ENCODE measurements around the gene ACVR1B.
A peak's percentile ranks its signal among the peaks of the same experiment; 100 is the strongest.
"Not testable (repeated sequence)": the region's sequence is repeated elsewhere in the genome, so short reads cannot be mapped to it uniquely, and the experiment has no call there.

ACVR1B gene

GRCh38 chr12:51972422-51972812 is 20.9 kb downstream of the ACVR1B start:
- DNase-seq, result no peak

GRCh38 chr12:51972849-51973273 is 21.4 kb downstream of the ACVR1B start:
- DNase-seq, result no peak

GRCh38 chr12:51973560-51973959 is 22.1 kb downstream of the ACVR1B start:
- DNase-seq, result no peak

DNA sequence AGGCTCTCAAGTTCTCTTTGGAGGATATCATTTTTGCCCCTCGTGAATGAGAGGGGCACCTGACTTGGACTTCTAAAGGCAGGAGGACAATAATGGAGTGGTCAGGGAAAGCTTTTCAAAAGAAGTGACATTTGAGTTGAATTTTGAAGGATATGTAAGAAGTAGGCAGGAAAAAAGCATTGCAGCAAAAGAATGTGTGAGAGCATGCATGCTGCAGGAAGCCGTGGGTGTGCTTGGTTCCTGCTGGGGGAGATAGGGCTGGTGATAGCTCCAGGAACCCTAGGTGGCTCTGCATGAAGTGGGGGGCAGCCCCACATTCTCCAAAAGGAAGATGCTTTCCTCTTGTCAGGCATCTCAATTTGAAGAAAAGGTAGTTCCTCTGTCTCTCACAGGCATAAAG is 23.1 kb downstream of the ACVR1B start:
- no peak for DNase-seq

DNA sequence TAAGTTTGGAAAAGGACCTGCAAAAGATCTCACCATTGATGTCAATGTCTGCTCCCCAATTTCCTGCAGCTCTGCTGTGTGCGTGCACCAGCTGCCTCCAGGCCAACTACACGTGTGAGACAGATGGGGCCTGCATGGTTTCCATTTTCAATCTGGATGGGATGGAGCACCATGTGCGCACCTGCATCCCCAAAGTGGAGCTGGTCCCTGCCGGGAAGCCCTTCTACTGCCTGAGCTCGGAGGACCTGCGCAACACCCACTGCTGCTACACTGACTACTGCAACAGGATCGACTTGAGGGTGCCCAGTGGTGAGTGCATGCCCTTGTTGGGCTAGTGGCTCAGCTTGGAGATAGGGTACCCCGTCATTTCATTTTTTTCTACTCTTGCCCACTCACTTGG is 23.7 kb downstream of the ACVR1B start:
- DNase-seq, result peak; percentile 19

DNA sequence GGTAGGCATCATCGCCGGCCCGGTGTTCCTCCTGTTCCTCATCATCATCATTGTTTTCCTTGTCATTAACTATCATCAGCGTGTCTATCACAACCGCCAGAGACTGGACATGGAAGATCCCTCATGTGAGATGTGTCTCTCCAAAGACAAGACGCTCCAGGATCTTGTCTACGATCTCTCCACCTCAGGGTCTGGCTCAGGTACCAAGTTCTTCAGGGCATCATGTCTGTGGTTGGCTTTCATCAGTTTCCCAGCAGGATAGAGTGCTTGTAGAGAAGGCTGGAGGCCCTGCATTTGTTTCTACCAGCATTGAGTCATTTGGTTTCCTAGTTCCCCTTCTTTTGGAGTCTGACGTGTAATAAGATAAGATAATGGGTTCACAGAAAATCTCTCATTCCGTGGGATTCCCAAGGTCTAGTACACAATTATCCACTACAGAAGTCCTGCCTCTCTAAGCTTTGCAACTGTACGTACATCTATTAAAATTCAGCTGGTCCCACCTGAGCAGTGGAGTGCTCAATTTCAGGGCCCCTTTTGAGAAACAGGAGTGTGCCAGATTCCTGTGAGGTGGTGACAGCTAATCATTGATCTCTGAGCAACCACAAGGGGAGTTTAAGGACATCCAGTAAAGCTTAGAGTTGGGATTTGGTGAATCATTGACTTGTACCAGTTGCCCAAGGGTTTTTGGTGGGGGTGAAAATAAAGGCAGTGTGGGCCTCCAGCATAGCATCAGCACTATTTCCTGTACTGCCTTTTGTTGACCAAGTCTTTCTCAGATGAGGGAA is 25.1 kb downstream of the ACVR1B start:
- DNase-seq, result no peak

DNA sequence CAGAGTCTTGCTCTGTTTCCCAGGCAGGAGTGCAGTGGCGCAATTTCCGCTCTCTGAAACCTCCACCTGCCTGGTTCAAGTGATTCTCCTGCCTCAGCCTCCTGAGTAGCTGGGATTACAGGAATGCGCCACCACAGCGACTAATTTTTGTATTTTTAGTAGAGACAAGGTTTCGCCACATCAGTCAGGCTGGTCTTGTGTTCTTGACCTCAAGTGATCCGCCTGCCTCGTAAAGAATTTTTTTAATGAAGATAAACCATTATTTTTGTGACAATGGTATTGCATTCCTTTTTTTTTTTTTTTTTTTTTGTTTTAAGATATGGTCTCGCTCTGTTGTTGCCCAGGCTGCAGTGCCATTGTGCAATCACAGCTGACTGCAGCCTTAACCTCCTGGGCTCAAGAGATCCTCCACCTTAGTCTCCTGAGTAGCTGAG is 25.8 kb downstream of the ACVR1B start:
- DNase-seq, result no peak

DNA sequence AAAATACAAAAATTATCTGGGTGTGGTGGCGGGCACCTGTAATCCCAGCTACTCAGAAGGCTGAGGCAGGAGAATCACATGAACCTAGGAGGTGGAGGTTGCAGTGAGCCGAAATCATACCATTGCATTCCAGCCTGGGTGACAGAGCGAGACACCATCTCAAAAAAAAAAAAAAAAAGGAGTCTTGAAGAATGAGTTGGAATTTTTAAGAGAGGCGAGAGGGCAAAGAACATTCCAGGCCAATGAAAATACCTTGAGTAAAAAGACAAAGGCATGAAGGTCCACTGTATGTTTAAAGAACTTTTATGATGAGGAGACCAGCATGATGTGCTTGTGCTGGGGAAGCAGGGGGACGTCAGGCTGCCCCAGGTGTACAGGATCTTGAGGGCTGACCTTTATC is 27.8 kb downstream of the ACVR1B start:
- DNase-seq, result not testable (repeated sequence)

DNA sequence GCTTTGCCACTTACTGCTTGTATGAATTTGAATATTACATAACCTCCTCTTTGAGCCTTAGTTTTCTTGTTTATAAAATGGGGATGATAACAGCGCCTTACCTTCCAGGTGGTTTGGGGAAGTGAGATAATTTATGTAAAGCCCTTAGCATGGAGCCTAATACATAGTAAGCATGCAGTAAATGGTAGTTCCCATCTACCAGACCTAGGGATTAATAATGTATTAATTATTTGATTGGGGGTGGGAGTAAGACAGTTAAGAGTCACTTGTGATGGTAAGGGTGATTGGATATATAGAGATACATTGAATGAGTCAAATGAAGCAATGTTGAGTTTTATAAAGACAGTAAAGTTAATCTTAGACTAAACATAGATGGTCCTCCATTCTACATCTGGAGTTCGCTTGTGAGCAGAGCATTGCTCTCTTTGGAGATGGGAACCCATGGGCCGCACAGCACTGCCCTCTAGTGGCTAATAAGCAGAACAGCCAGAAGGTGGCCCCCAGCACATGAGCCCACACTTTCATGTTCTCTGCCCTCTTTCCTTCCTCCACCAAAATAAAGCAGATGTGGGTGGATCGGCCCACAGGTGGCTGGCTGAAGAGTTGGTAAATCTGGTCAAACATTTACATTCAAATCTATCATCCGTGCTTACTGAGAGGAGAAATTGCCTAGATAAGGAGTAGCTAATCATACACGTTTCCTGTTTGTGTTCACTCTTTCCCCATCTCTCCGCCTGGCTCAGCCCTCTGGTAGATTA is 28.7 kb downstream of the ACVR1B start:
- peak; percentile 71 for DNase-seq

DNA sequence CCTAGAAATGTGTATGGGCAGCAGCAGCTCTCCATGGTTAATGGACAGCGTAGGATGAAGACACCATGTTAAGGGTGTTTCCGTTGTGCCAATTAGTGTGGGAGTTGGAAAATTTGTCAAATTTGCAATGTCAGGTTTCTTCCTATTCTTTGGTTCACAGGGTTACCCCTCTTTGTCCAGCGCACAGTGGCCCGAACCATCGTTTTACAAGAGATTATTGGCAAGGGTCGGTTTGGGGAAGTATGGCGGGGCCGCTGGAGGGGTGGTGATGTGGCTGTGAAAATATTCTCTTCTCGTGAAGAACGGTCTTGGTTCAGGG is 29.3 kb downstream of the ACVR1B start:
- no peak for DNase-seq

DNA sequence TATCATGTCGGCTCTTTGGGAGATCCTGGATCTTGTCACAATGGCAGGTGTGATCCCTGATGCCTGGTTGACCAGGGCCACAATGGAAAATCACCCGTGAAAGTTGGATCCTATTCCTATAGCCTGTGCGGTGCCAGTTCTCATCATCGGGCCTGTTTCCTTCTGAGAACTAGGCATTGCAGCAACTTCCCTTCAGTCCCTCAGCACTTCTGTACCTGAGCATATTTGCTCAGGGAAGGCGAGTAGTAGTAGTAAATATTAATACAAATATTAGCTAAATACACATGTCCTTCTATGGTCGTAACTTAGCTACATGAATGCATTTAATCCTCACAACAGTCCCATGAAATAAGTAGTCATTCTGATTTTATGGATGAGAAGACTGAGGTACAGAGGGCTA is 33.2 kb downstream of the ACVR1B start:
- DNase-seq, result no peak

DNA sequence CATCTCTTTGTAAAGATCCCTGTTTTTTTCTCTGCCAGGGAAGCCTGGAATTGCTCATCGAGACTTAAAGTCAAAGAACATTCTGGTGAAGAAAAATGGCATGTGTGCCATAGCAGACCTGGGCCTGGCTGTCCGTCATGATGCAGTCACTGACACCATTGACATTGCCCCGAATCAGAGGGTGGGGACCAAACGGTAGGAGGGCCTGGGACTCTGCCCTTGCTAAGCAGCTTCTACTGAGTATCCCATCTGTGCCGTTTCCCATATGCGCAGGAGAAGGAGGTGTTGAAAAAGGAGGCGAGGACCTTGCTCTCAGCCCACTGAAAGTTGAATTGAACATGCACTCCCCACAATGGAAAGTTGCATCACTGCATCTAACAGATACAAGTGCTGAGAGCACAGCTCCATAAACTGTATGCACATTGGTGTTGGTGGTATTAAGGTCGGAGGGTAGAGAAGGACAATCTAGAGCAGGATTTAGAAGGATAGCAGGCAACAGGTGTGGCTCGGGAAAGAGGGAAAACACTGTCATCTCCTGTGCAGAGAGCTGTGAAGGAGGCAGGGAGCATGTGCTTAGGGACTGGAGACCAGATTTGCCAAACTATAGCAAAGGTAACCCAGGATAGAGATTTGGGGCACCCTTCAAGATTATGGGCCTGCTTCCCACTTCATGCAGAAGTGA is 33.8 kb downstream of the ACVR1B start:
- DNase-seq, result no peak

GRCh38 chr12:51986834-51987233 is 35.3 kb downstream of the ACVR1B start:
- no peak for DNase-seq

- DNase-seq, result no peak
Observed at GRCh38 chr12:51992246-51992645, 40.7 kb downstream of the ACVR1B start.

GRCh38 chr12:51994539-51994820 is 43.0 kb downstream of the ACVR1B start:
- DNase-seq, result no peak

GRCh38 chr12:51994959-51995358 is 43.5 kb downstream of the ACVR1B start:
- DNase-seq, result no peak

GRCh38 chr12:51997136-51997535 is 45.6 kb downstream of the ACVR1B start:
- DNase-seq, result no peak

GRCh38 chr12:52003016-52003550 is 51.6 kb downstream of the ACVR1B start:
- DNase-seq, result no peak

- peak; percentile 93 for DNase-seq
Observed at GRCh38 chr12:52003591-52003990, 52.1 kb downstream of the ACVR1B start.

DNA sequence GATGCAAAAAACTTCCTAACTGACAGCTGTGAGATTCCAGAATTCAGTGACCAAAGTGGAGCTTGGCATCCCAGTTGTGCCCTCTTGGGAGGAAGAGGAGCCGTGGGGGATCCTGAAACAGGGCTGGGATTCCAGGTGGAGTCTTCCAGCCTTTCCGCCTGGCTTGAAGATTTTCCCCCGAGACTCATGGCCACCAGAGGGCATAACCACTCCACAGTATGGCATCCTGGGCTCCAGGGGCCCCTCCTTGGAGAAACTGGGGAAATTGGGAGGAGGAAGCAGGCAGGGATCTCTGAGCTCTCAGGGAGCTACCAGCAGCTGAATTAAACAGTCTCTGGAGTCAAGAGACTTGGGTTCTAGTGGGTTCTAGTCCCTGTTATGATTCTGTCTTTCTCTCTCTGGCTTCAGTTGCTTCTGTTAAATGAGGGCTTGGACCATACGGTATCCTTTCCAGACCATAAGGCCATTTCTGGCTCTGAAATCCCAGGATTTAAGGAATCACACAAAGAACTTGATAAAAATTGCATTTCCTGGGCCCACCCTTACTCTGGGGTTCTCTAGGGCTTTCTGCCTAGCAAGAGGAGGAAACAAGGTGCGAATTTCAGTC is 52.6 kb downstream of the ACVR1B start:
- DNase-seq, result peak; percentile 83

DNA sequence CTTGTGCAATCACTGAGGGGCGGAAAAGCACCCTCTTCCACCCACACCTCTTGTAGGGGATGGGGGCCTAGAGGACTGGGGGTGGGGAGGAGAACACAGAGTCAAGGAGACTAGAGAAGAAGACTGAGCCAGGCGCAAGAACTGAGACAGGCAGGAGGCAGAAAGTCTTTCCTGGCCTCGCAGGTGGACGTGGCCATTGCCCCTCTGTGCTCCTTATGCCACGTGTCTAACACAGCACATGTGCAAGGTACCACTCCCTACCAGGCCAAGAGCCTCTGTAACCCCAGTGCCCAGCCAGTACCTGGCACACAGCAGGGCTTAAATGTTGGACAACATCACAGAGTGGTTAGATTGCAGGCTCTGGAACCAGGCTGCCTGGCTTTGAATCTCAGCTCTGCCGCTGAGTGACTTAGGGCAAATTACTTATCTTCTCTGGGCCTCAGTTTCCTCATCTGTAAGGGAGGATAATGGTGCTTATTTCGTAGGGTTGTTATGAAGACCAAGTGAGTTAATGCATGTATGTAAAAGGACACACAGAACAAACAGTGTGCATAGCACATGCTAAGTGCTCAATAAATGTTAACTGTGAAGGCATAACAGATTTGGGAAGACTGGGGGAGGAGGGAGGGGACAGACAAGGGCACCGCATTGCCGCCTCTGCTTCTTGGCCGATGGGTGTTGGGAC is 53.9 kb downstream of the ACVR1B start:
- DNase-seq, result no peak

GRCh38 chr12:52005903-52006703 is 54.6 kb downstream of the ACVR1B start:
- DNase-seq, result peak; percentile 59

All from NCI-H2171 treated with DMSO at 0.1 percent for 48 hours (cell line).